Measurements from ENCODE around the gene SKI. TPM values are rescaled to one million over a fixed set of nuclear protein-coding genes. Genes with fewer than 3 reads are reported as not detected.

SKI gene
- total RNA-seq, 1 experiment from 2014 or later, result 53.7 TPM

DNA sequence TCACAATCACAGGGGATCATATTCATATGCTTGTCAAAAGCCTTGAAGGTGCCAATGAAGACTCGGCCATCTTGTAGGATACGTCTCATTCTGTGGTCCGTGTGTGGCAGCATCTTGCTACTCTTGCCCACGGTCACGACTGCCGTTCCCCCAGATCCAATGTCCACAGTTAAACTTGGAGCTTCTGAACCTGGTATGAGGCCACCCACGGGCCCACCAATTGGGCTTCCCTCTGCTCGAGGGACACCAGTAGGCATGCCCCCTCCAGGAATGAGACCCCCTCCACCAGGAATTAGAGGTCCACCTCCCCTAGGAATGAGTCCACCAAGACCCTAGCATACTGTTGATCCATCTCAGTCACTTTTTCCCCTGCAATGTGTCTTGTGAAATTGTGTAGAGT lies 123.6 kb downstream of the SKI start:
- no peak for DNase-seq (ENCODE audit: unreplicated experiment)
- intact Hi-C loops (cut with micrococcal nuclease), result no loop called here
- H3K9me3 Mint-ChIP-seq (ENCODE audit: unreplicated experiment), result no peaks in the 10 kb centered on the region
- H3K27ac Mint-ChIP-seq (ENCODE audit: low read depth, unreplicated experiment), result no peak overlapping the region
- ChIA-PET CTCF (interaction anchor here (0.6 to 1.4 kb wide), 2 partner anchors 36 to 1075 kb away, joined by 3 read pairs; no protein-coding TSS in a partner anchor), POLR2A (no interaction called here)
- TF ChIP-seq CTCF (IDR thresholded peaks at IDR 0.05; ENCODE audit: unreplicated experiment), result no peak
- H3K4me3 Mint-ChIP-seq (ENCODE audit: unreplicated experiment), result no peak overlapping the region
- H3K27me3 Mint-ChIP-seq (ENCODE audit: insufficient read depth, unreplicated experiment), result no peaks in the 10 kb centered on the region
- no TSS peak for BruUV-seq (replicated peaks)
- H3K36me3 Mint-ChIP-seq (ENCODE audit: insufficient read depth, unreplicated experiment), result peaks cover 6% of the 10 kb centered on the region
- no peaks in the 10 kb centered on the region for H3K4me1 Mint-ChIP-seq (ENCODE audit: insufficient read depth, unreplicated experiment)

DNA sequence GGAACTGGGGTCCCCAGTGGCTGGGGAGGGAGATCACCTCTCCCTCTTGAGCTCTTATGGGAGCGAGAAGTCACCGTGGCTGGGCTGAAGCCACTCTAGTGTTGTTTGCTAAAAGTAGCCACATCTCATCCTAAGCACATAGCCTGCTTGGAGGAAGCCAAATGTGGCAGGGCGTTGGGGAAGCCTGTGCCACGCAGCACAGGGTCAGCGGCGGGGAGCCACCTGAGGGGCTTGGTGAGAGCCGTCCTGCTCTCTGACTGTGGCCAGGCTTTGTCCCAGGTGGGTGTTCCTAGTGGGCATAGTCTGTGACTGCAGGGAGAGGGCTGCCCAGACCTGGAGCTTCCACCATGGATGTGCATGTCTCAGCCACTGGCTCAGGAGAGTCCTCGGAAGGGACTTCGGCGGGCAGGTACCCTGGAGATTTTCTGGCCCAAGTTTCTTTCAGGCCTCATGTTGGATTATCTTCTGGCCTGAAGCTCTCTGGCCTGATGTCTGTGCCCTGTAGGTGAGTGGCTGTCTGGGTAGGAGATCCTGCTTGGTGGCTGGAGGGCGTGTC lies 124.3 kb downstream of the SKI start:
- Mint-ChIP-seq H3K4me3 (ENCODE audit: unreplicated experiment) (no peak overlapping the region), H3K9me3 (ENCODE audit: unreplicated experiment) (no peaks in the 10 kb centered on the region), H3K27ac (ENCODE audit: low read depth, unreplicated experiment) (no peak overlapping the region), H3K27me3 (ENCODE audit: insufficient read depth, unreplicated experiment) (no peaks in the 10 kb centered on the region), H3K4me1 (ENCODE audit: insufficient read depth, unreplicated experiment) (no peaks in the 10 kb centered on the region), H3K36me3 (ENCODE audit: insufficient read depth, unreplicated experiment) (peaks cover 6% of the 10 kb centered on the region)
- DNase-seq (ENCODE audit: unreplicated experiment), result no peak
- CTCF ChIA-PET, result interaction anchor here (1.4 kb wide), 1 partner anchor 37 kb away, joined by 3 read pairs; no protein-coding TSS in a partner anchor
- no peak for TF ChIP-seq CTCF (IDR thresholded peaks at IDR 0.05; ENCODE audit: unreplicated experiment)
- intact Hi-C loops (cut with micrococcal nuclease), result no loop called here
- POLR2A ChIA-PET, result no interaction called here
- no TSS peak for BruUV-seq (replicated peaks)

DNA sequence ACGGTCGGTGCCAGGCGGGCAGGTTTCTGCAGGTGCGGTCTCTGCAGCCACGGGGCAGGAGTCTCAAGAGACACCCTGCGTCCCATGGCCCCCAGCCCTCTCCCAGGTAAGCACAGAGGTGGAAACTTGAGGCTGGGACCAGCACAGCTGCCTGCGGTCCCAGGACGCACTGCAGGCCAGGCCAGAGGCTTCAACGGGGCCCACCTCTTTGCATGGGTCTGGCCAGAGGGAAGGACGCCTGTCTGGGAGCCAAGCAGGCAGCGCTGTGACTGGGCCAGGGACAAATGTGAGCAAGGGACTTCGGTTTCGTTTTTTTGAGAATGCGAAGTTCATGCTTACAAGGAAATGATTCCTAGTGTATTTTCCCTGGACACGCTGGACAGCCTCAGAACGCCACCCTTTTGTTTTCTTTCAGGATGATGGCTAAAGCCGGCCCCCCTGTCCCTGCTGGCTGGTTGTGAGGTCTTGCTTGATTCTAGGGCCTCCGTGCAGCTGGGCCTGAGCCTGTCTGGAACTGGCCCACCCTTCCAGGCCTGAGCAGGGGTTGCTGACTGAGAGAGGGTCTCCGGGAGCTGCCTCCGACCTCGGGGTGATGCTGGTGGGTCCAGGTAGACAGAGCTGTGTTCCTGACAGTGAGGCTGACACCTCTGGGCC lies 124.9 kb downstream of the SKI start:
- intact Hi-C loops (cut with micrococcal nuclease), result no loop called here
- Mint-ChIP-seq H3K36me3 (ENCODE audit: insufficient read depth, unreplicated experiment) (peaks cover 6% of the 10 kb centered on the region), H3K27me3 (ENCODE audit: insufficient read depth, unreplicated experiment) (no peaks in the 10 kb centered on the region), H3K4me1 (ENCODE audit: insufficient read depth, unreplicated experiment) (no peaks in the 10 kb centered on the region), H3K9me3 (ENCODE audit: unreplicated experiment) (no peaks in the 10 kb centered on the region), H3K4me3 (ENCODE audit: unreplicated experiment) (no peak overlapping the region), H3K27ac (ENCODE audit: low read depth, unreplicated experiment) (no peak overlapping the region)
- ChIA-PET CTCF (interaction anchor here (1.4 kb wide), 1 partner anchor 37 kb away, joined by 3 read pairs; no protein-coding TSS in a partner anchor), POLR2A (no interaction called here)
- BruUV-seq (replicated peaks), result no TSS peak
- DNase-seq (ENCODE audit: unreplicated experiment), result no peak
- TF ChIP-seq CTCF (IDR thresholded peaks at IDR 0.05; ENCODE audit: unreplicated experiment), result no peak

GRCh38 chr1:2353551-2354438 lies 125.7 kb downstream of the SKI start:
- TF ChIP-seq CTCF (IDR thresholded peaks at IDR 0.05; ENCODE audit: unreplicated experiment), result no peak
- Mint-ChIP-seq H3K4me3 (ENCODE audit: unreplicated experiment) (no peak overlapping the region), H3K4me1 (ENCODE audit: insufficient read depth, unreplicated experiment) (no peaks in the 10 kb centered on the region), H3K36me3 (ENCODE audit: insufficient read depth, unreplicated experiment) (peaks cover 6% of the 10 kb centered on the region), H3K9me3 (ENCODE audit: unreplicated experiment) (no peaks in the 10 kb centered on the region), H3K27ac (ENCODE audit: low read depth, unreplicated experiment) (no peak overlapping the region), H3K27me3 (ENCODE audit: insufficient read depth, unreplicated experiment) (no peaks in the 10 kb centered on the region)
- intact Hi-C loops (cut with micrococcal nuclease), result no loop called here
- BruUV-seq (replicated peaks), result no TSS peak
- no peak for DNase-seq (ENCODE audit: unreplicated experiment)
- ChIA-PET CTCF (no interaction called here), POLR2A (no interaction called here)

All from MCF 10A (cell line).